Thyroid gland (tissue), 4 donors: ENCODE measurements around the gene ACTRT1.

Experiments
- CTCF ChIP-seq, 6 experiments: fragments of 200-600 bp in 3 of 6; fragments of 450-650 bp in 3 of 6; sonication (generic) in 3 of 6; IDR thresholded peaks; one replicate each; pipeline ENCODE4 v1.5.1; 2016 to 2019; ENCODE audit warnings: antibody characterized with exemption in 6 of 6, mild to moderate bottlenecking in 2 of 6, inconsistent platforms in 1 of 6, moderate library complexity in 1 of 6
- POLR2A ChIP-seq, 2 donors: fragments of 450-650 bp; IDR thresholded peaks; one replicate each; pipeline ENCODE4 v1.6.1; 2017; ENCODE audit warnings: antibody characterized with exemption in 2 of 2, mild to moderate bottlenecking in 2 of 2, moderate library complexity in 1 of 2

- no peak for TF ChIP-seq POLR2A (IDR thresholded peaks at IDR 0.05)
- no peak for TF ChIP-seq CTCF (IDR thresholded peaks at IDR 0.05)
Observed at GRCh38 chrX:128035318-128035717, 16.9 kb downstream of the ACTRT1 start.
